Measurements from ENCODE around the gene RBMS1. TPM values are rescaled to one million over a fixed set of nuclear protein-coding genes. Genes with fewer than 3 reads are reported as not detected.

RBMS1 gene
- total and polyA plus RNA-seq, 2 of the 13 experiments (the other 11 are each of a cell fraction or from before 2014, with no cell fraction given): 55.5 to 110 TPM

GRCh38 chr2:160492401-160493226 lies 993 bp downstream of the RBMS1 start (continued):
- TF ChIP-seq ZNF362 (CRISPR knock-in tag; IDR thresholded peaks at IDR 0.05; ENCODE audit: borderline replicate concordance): peak; percentile 76
- peak; percentile 77; the same call in 1 of the 2 replicates for TF ChIP-seq MIXL1 (CRISPR knock-in tag; IDR thresholded peaks at IDR 0.05)
- no peak for TF ChIP-seq ZNF570 (CRISPR knock-in tag; IDR thresholded peaks at IDR 0.05; ENCODE audit: borderline replicate concordance)
- TF ChIP-seq ZNF414 (CRISPR knock-in tag; IDR thresholded peaks at IDR 0.05): peak; percentile 98
- TF ChIP-seq SMYD3 (CRISPR knock-in tag; IDR thresholded peaks at IDR 0.05): peak; percentile 97
- peak; percentile 58 for TF ChIP-seq ZHX2 (IDR thresholded peaks at IDR 0.05; ENCODE audit: low read depth)
- TF ChIP-seq ZHX2 (CRISPR knock-in tag; IDR thresholded peaks at IDR 0.05; ENCODE audit: borderline replicate concordance): peak; percentile 66; the same call in 1 of the 2 replicates
- TF ChIP-seq HMGXB3 (CRISPR knock-in tag; IDR thresholded peaks at IDR 0.05; ENCODE audit: borderline replicate concordance): no peak
- TF ChIP-seq ZBTB26 (CRISPR knock-in tag; IDR thresholded peaks at IDR 0.05; ENCODE audit: borderline replicate concordance): peak; percentile 74

All from HepG2 (cell line).